ENCODE results near the gene PHOX2A.
"Not testable (repeated sequence)": the region's sequence is repeated elsewhere in the genome, so short reads cannot be mapped to it uniquely, and the experiment has no call there.

Gene PHOX2A

GRCh38 chr11:72244060-72244360 lies at the start of gene PHOX2A:
Gene PHOX2A (minus strand): TSS chr11:72244176. CDS start chr11:72244004, 172 bp downstream.
- no peak for DNase-seq (ENCODE audit: low read depth in 2 of 2, low spot score in 1 of 2)

DNA sequence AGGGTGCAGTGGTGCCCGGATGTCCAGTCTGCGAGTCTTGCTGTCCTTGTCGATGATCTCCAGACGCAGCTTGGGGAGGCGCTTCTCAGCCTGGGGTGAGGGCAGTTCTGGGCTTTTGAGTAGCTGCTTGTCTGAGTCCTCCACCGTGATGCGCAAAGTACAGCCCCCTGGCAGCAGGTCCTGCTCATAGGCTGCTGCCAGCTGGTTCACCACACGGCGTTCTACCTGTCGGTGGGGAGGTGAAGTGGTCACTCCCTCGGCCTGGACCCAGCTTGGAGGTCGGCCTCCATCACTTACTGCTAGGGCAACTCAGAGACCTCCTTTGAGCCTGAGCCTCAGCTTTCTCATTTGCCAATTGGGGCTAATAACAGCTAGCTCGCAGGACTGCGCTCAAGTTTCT lies 49.4 kb upstream of the PHOX2A start:
- no peak for DNase-seq (ENCODE audit: low read depth in 2 of 2, low spot score in 1 of 2)

DNA sequence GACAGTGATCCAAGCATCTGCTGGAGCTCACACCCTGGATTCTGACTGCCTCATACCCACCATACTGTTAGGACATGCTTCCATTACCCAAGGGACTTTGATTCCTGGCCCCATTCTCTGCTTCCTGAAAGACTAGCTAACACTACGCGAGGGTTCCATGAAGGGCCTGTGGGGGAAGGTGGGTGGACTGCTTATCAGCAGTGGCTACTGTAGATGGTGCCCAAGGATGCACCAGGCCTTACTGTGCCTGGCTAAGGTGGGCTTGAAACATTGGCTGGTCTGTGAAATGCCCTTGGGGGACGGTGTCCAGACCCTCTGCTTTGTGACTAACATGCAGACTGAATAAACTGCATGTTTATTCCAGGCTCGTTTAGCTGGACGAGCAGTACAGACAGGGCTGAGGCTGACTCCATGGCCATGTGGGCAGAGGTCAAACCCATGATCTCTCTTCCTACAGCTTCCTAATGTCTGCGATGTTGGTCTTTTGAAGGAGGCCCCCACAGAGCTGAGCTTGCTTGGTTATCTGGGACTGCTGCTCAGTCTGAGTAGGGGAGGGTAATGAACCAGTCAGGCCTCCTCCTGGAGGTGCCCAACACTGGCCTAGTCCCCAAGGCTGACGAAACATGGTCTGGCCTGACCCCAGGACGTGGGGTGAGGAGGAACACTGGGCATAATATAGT lies 48.3 kb upstream of the PHOX2A start:
- DNase-seq (ENCODE audit: low read depth in 2 of 2, low spot score in 1 of 2) = no peak

- DNase-seq (ENCODE audit: low read depth in 2 of 2, low spot score in 1 of 2) = not testable (repeated sequence)
These were observed 46.8 kb upstream of the PHOX2A start for GRCh38 chr11:72290741-72291140.

DNA sequence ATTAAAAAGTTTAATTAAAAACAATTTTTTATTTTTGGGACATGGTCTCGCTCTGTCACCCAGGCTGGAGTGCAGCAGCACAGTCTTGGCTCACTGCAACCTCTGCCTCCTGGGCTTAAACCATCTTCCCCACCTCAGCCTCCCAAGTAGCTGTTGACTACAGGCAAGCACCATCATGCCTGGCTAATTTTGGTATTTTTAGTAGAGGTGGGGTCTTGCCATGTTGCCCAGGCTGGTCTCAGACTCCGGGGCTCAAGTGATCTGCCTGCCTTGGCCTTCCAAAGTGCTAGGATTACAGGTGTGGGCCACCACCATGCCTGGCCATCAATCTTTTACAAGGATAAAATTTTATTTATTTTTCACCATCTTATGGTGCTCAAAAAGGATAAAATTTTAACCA lies 43.3 kb upstream of the PHOX2A start:
- no peak for DNase-seq (ENCODE audit: low read depth in 2 of 2, low spot score in 1 of 2)

- DNase-seq (ENCODE audit: low read depth in 2 of 2, low spot score in 1 of 2) = no peak
These were observed 40.0 kb upstream of the PHOX2A start for GRCh38 chr11:72283947-72284346.

DNA sequence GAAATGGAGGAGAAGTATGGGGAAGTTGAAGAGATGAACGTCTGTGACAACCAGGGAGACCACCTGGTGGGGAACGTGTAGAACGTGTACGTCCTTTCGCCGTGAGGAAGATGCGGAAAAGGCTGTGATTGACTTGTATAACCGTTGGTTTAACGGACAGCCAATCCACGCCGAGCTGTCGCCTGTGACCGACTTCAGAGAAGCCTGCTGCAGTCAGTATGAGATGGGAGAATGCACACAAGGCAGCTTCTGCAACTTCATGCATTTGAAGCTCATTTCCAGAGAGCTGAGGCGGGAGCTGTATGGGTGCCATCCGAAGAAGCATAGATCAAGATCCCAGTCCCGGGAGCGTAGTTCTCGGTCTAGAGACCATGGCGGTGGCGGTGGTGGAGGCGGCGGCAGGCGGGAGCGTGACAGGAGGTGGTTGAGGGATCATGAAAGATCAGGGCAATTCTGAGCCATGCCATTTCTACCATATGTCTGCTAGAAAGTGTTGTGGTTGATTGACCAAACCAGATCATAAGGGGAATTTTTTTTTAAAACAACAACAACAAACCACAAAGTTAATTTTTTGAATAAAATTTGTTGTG lies 36.8 kb upstream of the PHOX2A start:
- no peak for DNase-seq (ENCODE audit: low read depth in 2 of 2, low spot score in 1 of 2)

DNA sequence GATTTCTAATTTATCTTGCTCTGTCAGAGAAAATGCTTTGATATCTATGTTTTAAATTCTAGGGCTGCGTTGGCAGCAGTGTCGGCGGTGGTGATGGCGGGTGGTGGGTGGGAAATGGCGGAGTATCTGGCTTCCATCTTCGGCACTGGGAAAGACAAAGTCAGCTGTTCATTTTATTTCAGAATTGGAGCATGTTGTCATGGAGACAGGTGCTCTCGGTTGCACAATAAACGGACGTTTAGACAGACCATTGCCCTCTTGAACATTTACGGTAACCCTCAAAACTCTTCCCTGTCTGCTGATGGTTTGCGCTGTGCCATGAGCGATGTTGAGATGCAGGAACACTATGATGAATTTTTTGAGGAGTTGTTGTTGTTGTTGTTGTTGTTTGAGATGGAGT lies 36.1 kb upstream of the PHOX2A start:
- DNase-seq (ENCODE audit: low read depth in 2 of 2, low spot score in 1 of 2) = no peak

- no peak for DNase-seq (ENCODE audit: low read depth in 2 of 2, low spot score in 1 of 2)
These were observed 34.9 kb upstream of the PHOX2A start for GRCh38 chr11:72278905-72279304.

DNA sequence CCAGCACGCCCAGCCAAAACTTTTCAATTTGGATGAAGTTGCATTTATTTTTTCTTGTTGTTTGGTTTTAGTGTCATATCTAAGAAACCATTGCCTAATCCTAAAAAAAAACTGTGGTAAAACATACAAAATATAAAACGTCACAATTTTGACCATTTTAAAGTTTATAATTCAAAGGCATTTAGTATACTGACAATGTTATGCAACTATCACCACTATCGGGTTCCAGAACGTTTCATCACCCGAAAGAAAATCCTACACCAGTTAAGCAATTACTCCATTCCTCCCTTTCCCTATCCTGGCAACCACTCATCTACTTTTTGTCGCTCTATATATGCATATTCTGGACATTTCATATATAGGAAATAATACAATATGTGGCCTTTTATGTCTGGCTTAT lies 30.5 kb upstream of the PHOX2A start:
- no peak for DNase-seq (ENCODE audit: low read depth in 2 of 2, low spot score in 1 of 2)

GRCh38 chr11:72271980-72272379 lies 28.0 kb upstream of the PHOX2A start:
- no peak for DNase-seq (ENCODE audit: low read depth in 2 of 2, low spot score in 1 of 2)

- no peak for DNase-seq (ENCODE audit: low read depth in 2 of 2, low spot score in 1 of 2)
These were observed 24.1 kb upstream of the PHOX2A start for GRCh38 chr11:72267956-72268617.

- not testable (repeated sequence) for DNase-seq (ENCODE audit: low read depth in 2 of 2, low spot score in 1 of 2)
These were observed 23.0 kb upstream of the PHOX2A start for GRCh38 chr11:72266960-72267359.

- DNase-seq (ENCODE audit: low read depth in 2 of 2, low spot score in 1 of 2) = no peak
These were observed 22.0 kb upstream of the PHOX2A start for GRCh38 chr11:72265951-72266350.

DNA sequence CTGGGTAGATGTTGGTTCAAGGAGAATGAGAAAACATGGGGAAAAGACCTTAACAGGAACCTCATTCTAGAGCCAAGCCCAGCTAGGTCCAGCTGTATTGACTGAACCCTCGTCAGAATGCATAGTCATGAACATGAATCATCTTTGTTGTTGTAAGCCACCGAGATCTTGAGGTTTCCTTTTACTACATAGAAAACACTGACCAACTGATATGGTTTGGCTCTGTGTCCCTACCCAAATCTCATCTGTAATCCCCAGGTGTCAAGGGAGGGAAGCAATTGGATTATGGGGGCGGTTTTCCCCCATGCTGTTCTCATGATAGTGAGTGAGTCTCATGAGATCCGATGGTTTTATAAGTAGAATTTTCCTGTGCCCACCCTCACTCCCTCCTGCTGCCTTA lies 19.4 kb upstream of the PHOX2A start:
- no peak for DNase-seq (ENCODE audit: low read depth in 2 of 2, low spot score in 1 of 2)

GRCh38 chr11:72260574-72260973 lies 16.6 kb upstream of the PHOX2A start:
- no peak for DNase-seq (ENCODE audit: low read depth in 2 of 2, low spot score in 1 of 2)

- DNase-seq (ENCODE audit: low read depth in 2 of 2, low spot score in 1 of 2) = no peak
These were observed 15.5 kb upstream of the PHOX2A start for GRCh38 chr11:72259490-72259889.

DNA sequence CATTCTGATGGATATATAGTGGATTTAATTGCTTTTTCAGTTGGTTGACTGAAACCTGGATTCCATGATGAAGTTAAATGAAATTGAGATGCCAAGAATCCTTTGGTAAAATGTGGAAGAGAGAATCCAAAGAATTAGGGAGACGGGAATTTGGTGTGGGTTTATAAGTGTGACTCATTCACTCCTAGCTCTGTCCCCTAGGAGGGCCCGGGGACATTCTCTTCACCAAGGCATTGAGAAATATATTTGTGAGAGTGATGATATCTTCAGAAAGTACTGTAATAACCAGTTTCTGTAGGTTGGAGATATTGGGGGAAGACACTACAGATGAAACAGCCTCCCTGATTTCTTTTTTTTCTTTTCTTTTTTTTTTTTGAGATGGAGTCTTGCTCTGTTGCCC lies 13.6 kb upstream of the PHOX2A start:
- no peak for DNase-seq (ENCODE audit: low read depth in 2 of 2, low spot score in 1 of 2)

DNA sequence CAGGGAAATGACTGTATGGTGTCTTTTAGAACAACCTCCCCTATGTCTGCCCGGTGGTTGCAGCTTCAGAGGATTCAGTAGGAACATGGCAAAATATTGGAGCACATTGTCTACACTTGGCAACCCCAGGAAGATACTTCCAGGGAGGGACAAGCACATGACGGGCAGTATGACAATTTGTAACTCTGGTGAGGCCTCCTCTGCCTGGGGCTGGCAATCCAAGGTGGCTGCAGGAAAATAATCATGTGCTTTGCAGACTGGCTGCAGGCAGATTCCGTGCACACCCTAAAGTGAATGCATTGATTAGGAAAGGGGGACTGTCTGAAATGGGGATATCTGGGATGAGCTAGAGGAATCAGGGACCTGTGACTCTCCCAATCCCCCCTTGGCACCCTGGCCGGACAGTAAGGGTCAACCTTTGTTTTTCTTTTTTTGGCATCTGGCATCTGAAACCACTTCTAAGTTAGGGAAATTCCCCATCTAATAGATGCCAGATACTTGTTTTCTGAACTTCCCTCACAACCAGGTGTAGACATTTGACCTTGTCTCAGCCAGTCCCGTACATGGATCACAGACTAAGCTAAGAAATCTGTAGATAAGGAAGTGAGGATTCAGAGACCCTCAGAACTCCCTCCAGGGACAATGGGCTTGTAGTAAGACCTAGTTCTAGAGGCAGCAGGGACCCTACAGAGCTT lies 10.5 kb upstream of the PHOX2A start:
- no peak for DNase-seq (ENCODE audit: low read depth in 2 of 2, low spot score in 1 of 2)

DNA sequence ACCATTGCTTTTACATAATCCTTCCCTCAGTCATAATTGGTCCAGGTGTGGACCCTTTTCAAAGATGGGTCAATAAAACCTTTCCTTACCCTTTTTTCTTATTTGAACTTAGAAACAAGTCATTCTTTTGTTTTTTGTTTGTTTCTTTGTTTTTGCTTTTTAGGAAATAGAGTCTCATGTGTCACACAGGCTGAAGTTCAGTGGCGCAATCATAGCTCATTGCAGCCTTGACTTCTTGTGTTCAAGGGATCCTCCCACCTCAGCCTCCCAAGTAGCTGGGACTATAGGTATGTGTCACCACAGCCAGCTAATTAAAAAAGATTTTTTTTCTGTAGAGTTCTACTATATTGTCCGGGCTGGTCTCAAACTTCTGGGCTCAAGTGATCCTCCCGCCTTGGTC lies 9.4 kb upstream of the PHOX2A start:
- no peak for DNase-seq (ENCODE audit: low read depth in 2 of 2, low spot score in 1 of 2)

- DNase-seq (ENCODE audit: low read depth in 2 of 2, low spot score in 1 of 2) = no peak
These were observed 7.6 kb upstream of the PHOX2A start for GRCh38 chr11:72251614-72252013.
